ENCODE results near the gene TMC3.

DNA sequence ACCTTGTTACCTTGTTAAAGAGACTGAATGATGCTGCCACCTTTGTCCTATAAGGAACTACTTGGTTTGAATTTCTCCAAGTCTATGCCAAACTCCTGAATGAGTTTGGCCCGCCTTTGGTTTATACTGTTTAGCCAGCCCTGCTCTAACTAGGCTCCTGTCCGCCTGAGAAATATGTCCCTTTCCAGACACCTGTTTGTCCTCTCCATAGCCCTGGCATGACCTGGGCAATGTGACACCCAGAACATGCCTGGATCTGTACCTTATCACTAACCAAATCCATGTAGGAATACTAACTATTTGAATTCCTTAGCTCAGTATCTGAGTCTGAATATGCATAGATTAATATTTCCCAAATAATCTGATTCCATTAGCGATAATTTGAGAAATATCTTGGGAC lies 24.4 kb upstream of the TMC3 start:
- TF ChIP-seq, protein P1, sequence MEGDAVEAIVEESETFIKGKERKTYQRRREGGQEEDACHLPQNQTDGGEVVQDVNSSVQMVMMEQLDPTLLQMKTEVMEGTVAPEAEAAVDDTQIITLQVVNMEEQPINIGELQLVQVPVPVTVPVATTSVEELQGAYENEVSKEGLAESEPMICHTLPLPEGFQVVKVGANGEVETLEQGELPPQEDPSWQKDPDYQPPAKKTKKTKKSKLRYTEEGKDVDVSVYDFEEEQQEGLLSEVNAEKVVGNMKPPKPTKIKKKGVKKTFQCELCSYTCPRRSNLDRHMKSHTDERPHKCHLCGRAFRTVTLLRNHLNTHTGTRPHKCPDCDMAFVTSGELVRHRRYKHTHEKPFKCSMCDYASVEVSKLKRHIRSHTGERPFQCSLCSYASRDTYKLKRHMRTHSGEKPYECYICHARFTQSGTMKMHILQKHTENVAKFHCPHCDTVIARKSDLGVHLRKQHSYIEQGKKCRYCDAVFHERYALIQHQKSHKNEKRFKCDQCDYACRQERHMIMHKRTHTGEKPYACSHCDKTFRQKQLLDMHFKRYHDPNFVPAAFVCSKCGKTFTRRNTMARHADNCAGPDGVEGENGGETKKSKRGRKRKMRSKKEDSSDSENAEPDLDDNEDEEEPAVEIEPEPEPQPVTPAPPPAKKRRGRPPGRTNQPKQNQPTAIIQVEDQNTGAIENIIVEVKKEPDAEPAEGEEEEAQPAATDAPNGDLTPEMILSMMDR (IDR thresholded peaks at IDR 0.05; ENCODE audit: low read depth, low read length, missing input control) = no peak
- TF ChIP-seq, protein P2, sequence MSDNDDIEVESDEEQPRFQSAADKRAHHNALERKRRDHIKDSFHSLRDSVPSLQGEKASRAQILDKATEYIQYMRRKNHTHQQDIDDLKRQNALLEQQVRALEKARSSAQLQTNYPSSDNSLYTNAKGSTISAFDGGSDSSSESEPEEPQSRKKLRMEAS (IDR thresholded peaks at IDR 0.05) = no peak
- TF ChIP-seq JUND (IDR thresholded peaks at IDR 0.05) = no peak
- TF ChIP-seq HNF4G (IDR thresholded peaks at IDR 0.05) = no peak
- TF ChIP-seq, protein P3, sequence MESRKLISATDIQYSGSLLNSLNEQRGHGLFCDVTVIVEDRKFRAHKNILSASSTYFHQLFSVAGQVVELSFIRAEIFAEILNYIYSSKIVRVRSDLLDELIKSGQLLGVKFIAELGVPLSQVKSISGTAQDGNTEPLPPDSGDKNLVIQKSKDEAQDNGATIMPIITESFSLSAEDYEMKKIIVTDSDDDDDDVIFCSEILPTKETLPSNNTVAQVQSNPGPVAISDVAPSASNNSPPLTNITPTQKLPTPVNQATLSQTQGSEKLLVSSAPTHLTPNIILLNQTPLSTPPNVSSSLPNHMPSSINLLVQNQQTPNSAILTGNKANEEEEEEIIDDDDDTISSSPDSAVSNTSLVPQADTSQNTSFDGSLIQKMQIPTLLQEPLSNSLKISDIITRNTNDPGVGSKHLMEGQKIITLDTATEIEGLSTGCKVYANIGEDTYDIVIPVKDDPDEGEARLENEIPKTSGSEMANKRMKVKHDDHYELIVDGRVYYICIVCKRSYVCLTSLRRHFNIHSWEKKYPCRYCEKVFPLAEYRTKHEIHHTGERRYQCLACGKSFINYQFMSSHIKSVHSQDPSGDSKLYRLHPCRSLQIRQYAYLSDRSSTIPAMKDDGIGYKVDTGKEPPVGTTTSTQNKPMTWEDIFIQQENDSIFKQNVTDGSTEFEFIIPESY (IDR thresholded peaks at IDR 0.05) = no peak
- TF ChIP-seq, protein P4, sequence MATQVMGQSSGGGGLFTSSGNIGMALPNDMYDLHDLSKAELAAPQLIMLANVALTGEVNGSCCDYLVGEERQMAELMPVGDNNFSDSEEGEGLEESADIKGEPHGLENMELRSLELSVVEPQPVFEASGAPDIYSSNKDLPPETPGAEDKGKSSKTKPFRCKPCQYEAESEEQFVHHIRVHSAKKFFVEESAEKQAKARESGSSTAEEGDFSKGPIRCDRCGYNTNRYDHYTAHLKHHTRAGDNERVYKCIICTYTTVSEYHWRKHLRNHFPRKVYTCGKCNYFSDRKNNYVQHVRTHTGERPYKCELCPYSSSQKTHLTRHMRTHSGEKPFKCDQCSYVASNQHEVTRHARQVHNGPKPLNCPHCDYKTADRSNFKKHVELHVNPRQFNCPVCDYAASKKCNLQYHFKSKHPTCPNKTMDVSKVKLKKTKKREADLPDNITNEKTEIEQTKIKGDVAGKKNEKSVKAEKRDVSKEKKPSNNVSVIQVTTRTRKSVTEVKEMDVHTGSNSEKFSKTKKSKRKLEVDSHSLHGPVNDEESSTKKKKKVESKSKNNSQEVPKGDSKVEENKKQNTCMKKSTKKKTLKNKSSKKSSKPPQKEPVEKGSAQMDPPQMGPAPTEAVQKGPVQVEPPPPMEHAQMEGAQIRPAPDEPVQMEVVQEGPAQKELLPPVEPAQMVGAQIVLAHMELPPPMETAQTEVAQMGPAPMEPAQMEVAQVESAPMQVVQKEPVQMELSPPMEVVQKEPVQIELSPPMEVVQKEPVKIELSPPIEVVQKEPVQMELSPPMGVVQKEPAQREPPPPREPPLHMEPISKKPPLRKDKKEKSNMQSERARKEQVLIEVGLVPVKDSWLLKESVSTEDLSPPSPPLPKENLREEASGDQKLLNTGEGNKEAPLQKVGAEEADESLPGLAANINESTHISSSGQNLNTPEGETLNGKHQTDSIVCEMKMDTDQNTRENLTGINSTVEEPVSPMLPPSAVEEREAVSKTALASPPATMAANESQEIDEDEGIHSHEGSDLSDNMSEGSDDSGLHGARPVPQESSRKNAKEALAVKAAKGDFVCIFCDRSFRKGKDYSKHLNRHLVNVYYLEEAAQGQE (IDR thresholded peaks at IDR 0.05) = no peak
- TF ChIP-seq GABPA (IDR thresholded peaks at IDR 0.05 in 1 of 2, conservative IDR thresholded peaks at IDR 0.05 in 1 of 2) = no peak
- no peak for TF ChIP-seq SP1 (IDR thresholded peaks at IDR 0.05)
